Keratinocyte (primary cell): ENCODE results near the gene UGT2B7. TPM values are rescaled to one million over a fixed set of nuclear protein-coding genes. Genes with fewer than 3 reads are reported as not detected.
"Not testable (repeated sequence)": the region's sequence is repeated elsewhere in the genome, so short reads cannot be mapped to it uniquely, and the experiment has no call there.

Experiments
- DNase-seq: peaks from one replicate; pipeline ENCODE4 v3.0.0-alpha.2; 2011; ENCODE audit warnings: low read depth, missing footprints, low spot score
- FAIRE-seq: peaks from 2 replicates; lab custom pipeline; 2011; peaks lifted over from hg19 to GRCh38; lab: Jason Lieb, UNC
- H2AFZ ChIP-seq: 2 replicates; pipeline ENCODE4 v1.6.0; 2012; ENCODE audit warnings: low read length, control low read depth, inconsistent platforms; ENCODE audit not compliant: control insufficient read depth
- H3K27ac ChIP-seq: 2 replicates; pipeline ENCODE4 v1.5.1; 2011; ENCODE audit warnings: low read length; ENCODE audit not compliant: control insufficient read depth, insufficient read depth
- H3K27me3 ChIP-seq: 3 replicates; pipeline ENCODE4 v1.6.0; 2011; ENCODE audit warnings: low read length; ENCODE audit not compliant: control insufficient read depth, insufficient read depth; ENCODE audit errors: extremely low read depth
- H3K36me3 ChIP-seq, 2 experiments: 2 replicates in 1 of 2; 3 replicates in 1 of 2; pipeline ENCODE4 v1.5.1; 2011; ENCODE audit warnings: low read length in 2 of 2, mild to moderate bottlenecking in 1 of 2; ENCODE audit not compliant: control insufficient read depth in 2 of 2, insufficient read depth in 2 of 2; ENCODE audit errors: extremely low read depth in 1 of 2
- H3K4me1 ChIP-seq: 3 replicates; pipeline ENCODE4 v1.5.1; 2011; ENCODE audit warnings: low read length; ENCODE audit not compliant: control insufficient read depth, insufficient read depth; ENCODE audit errors: extremely low read depth
- H3K4me2 ChIP-seq: 3 replicates; pipeline ENCODE4 v1.6.0; 2011; ENCODE audit warnings: low read depth, low read length; ENCODE audit not compliant: control insufficient read depth, insufficient read depth; ENCODE audit errors: extremely low read depth
- H3K4me3 ChIP-seq, 3 experiments: fragments of 200-600 bp in 1 of 3; sonication (generic) in 1 of 3; 2 replicates in 2 of 3; 3 replicates in 1 of 3; pipeline ENCODE4 v1.5.1; 2011 to 2016; ENCODE audit warnings: low read length in 3 of 3, mild to moderate bottlenecking in 3 of 3, control low read depth in 2 of 3, inconsistent platforms in 1 of 3, low read depth in 1 of 3, mixed read lengths in 1 of 3, mixed run types in 1 of 3, moderate library complexity in 1 of 3; ENCODE audit not compliant: control insufficient read depth in 2 of 3, insufficient read depth in 2 of 3; ENCODE audit errors: extremely low read depth in 1 of 3
- H3K79me2 ChIP-seq: 2 replicates; pipeline ENCODE4 v1.6.0; 2012; ENCODE audit warnings: low read length; ENCODE audit not compliant: control insufficient read depth, insufficient read depth
- H3K9ac ChIP-seq: 3 replicates; pipeline ENCODE4 v1.6.0; 2011; ENCODE audit warnings: low read length; ENCODE audit not compliant: control insufficient read depth, insufficient read depth; ENCODE audit errors: extremely low read depth
- H3K9me1 ChIP-seq: 3 replicates; pipeline ENCODE4 v1.6.0; 2011; ENCODE audit warnings: low read length; ENCODE audit not compliant: control insufficient read depth, insufficient read depth; ENCODE audit errors: extremely low read depth
- H3K9me3 ChIP-seq: 2 replicates; pipeline ENCODE4 v1.5.1; 2012; ENCODE audit warnings: low read depth, low read length; ENCODE audit not compliant: control insufficient read depth
- H4K20me1 ChIP-seq: 3 replicates; pipeline ENCODE4 v1.6.0; 2011; ENCODE audit warnings: low read length; ENCODE audit not compliant: control insufficient read depth, insufficient read depth; ENCODE audit errors: extremely low read depth
- CTCF ChIP-seq, 3 experiments: IDR thresholded peaks in 1 of 3; conservative IDR thresholded peaks in 1 of 3; optimal IDR thresholded peaks in 1 of 3; 2 replicates in 2 of 3; 3 replicates in 1 of 3; pipeline versions ENCODE3 to v1.5.1; 2011; ENCODE audit warnings: low read length in 3 of 3, mild to moderate bottlenecking in 3 of 3, moderate library complexity in 2 of 3, control low read depth in 1 of 3, inconsistent platforms in 1 of 3; ENCODE audit not compliant: insufficient read depth in 2 of 3; ENCODE audit errors: extremely low read depth in 1 of 3
- EZH2 ChIP-seq: IDR thresholded peaks from one replicate; pipeline ENCODE4 v1.6.1; 2012; ENCODE audit warnings: inconsistent platforms, mild to moderate bottlenecking, low read length, moderate library complexity
- dilution Hi-C: fragments of 300-500 bp; cut with MboI; formaldehyde crosslinking; loops from one replicate; pipeline ENCODE4 v1.7.0; 2020; ENCODE audit warnings: low sequenced_read_pairs; ENCODE audit not compliant: extremely low pct_ligation_motif_present
- polyA plus RNA-seq, 5 experiments: library from polyadenylated mRNA; depleted of rRNA in 3 of 5; stranded (reverse) in 3 of 5; stranded (forward) in 1 of 5; unstranded in 1 of 5; fragments of >200 nt; gene quantifications; 1 replicate in 1 of 5; 2 replicates in 3 of 5; 3 replicates in 1 of 5; pipeline versions ENCODE4 v1.2.1 to v1.2.3, GENCODE V29; 2011 to 2012; ENCODE audit warnings: missing spikeins in 2 of 5, low read depth in 1 of 5, low replicate concordance in 1 of 5

The UGT2B7 gene
- polyA plus RNA-seq, 1 donor (not counting 4 experiments of a cell fraction or from before 2014, with no cell fraction given), result 0.05 TPM

- H3K36me3 ChIP-seq, result no peaks in the 10 kb centered on the region
- FAIRE-seq (no peak), DNase-seq (no peak)
- H3K79me2 ChIP-seq, result no peaks in the 10 kb centered on the region
- H3K9ac ChIP-seq, result no peak overlapping the region
- no peak for TF ChIP-seq EZH2
- no peak for TF ChIP-seq CTCF (optimal IDR thresholded peaks at IDR 0.05 in 1 of 3, IDR thresholded peaks at IDR 0.05 in 1 of 3, conservative IDR thresholded peaks at IDR 0.05 in 1 of 3; ENCODE audit: extremely low read depth in 1 of 3, insufficient read depth in 2 of 3, low read length in 3 of 3)
- dilution Hi-C loops, result no loop called here
- no peaks in the 10 kb centered on the region for H3K9me3 ChIP-seq
- no peak overlapping the region for H3K27ac ChIP-seq
- H3K27me3 ChIP-seq, result no peaks in the 10 kb centered on the region
- no peak overlapping the region for H3K4me2 ChIP-seq
- no peak overlapping the region for H3K4me3 ChIP-seq
- H3K9me1 ChIP-seq, result no peaks in the 10 kb centered on the region
- H3K4me1 ChIP-seq, result peaks cover 3% of the 10 kb centered on the region
- H2AFZ ChIP-seq, result peak overlapping the region; percentile 70
- no peaks in the 10 kb centered on the region for H4K20me1 ChIP-seq
Observed at GRCh38 chr4:69051576-69051943, 44.7 kb upstream of the UGT2B7 start.

- H2AFZ ChIP-seq, H3K27me3 ChIP-seq, H4K20me1 ChIP-seq, H3K79me2 ChIP-seq, H3K9me1 ChIP-seq, H3K9me3 ChIP-seq, DNase-seq, FAIRE-seq, H3K27ac ChIP-seq, H3K9ac ChIP-seq, H3K4me2 ChIP-seq, H3K4me1 ChIP-seq, H3K4me3 ChIP-seq, H3K36me3 ChIP-seq, dilution Hi-C loops: not testable (repeated sequence)
Observed at GRCh38 chr4:69053309-69053885, 42.9 kb upstream of the UGT2B7 start.

- H3K27ac ChIP-seq, H3K4me3 ChIP-seq, DNase-seq, dilution Hi-C loops, H3K9me3 ChIP-seq, H3K36me3 ChIP-seq, H3K27me3 ChIP-seq, FAIRE-seq, H3K79me2 ChIP-seq, H3K9ac ChIP-seq, H2AFZ ChIP-seq, H3K4me2 ChIP-seq, H4K20me1 ChIP-seq, H3K4me1 ChIP-seq, H3K9me1 ChIP-seq: not testable (repeated sequence)
Observed at GRCh38 chr4:69054033-69054432, 42.2 kb upstream of the UGT2B7 start.
